Natural killer cell (primary cell): ENCODE data around the gene SLC17A8. TPM values are rescaled to one million over a fixed set of nuclear protein-coding genes. Genes with fewer than 3 reads are reported as not detected.
"Not testable (repeated sequence)": the region's sequence is repeated elsewhere in the genome, so short reads cannot be mapped to it uniquely, and the experiment has no call there.

Experiments used
- ATAC-seq, 3 donors: fragments of 150-1000 bp in 2 of 3; fragments of 200-7000 bp in 1 of 3; cut with Tn5 transposase; 1 replicate in 1 of 3; 2 replicates in 2 of 3; pipeline ENCODE4 v1.10.0; 2021; ENCODE audit warnings: mild to moderate bottlenecking in 2 of 3, moderate library complexity in 2 of 3
- DNase-seq, 2 donors: peaks; one replicate each; pipeline versions ENCODE4 v3.0.0 to v3.0.0-alpha.2; 2013 to 2021; ENCODE audit warnings: mixed read lengths in 1 of 2
- H3K27ac ChIP-seq: one replicate; pipeline ENCODE4 v1.5.1; 2013; ENCODE audit warnings: mild to moderate bottlenecking, low read length
- H3K27me3 ChIP-seq: one replicate; pipeline ENCODE4 v1.6.1; 2013; ENCODE audit warnings: low read length; ENCODE audit not compliant: control insufficient read depth, insufficient read depth
- H3K36me3 ChIP-seq: one replicate; pipeline ENCODE4 v1.6.1; 2013; ENCODE audit warnings: low read length; ENCODE audit not compliant: control insufficient read depth, insufficient read depth
- H3K4me1 ChIP-seq: one replicate; pipeline ENCODE4 v1.6.1; 2013; ENCODE audit warnings: low read length; ENCODE audit not compliant: control insufficient read depth, insufficient read depth
- H3K4me3 ChIP-seq: one replicate; pipeline ENCODE4 v1.5.1; 2013; ENCODE audit warnings: low read length
- H3K9me3 ChIP-seq: one replicate; pipeline ENCODE4 v1.6.1; 2013; ENCODE audit warnings: low read length; ENCODE audit not compliant: control insufficient read depth, insufficient read depth
- H3K27ac Mint-ChIP-seq, 2 donors: one replicate each; pipeline ENCODE4 v1.8.0; 2022; ENCODE audit warnings: mild to moderate bottlenecking in 2 of 2, mixed read lengths in 2 of 2, moderate library complexity in 1 of 2
- H3K27me3 Mint-ChIP-seq, 2 donors: one replicate each; pipeline ENCODE4 v1.8.0; 2022; ENCODE audit warnings: low read depth in 2 of 2, mixed read lengths in 2 of 2
- H3K36me3 Mint-ChIP-seq: one replicate; pipeline ENCODE4 v1.8.0; 2022; ENCODE audit warnings: mixed read lengths
- H3K4me1 Mint-ChIP-seq, 2 donors: one replicate each; pipeline ENCODE4 v1.8.0; 2022; ENCODE audit warnings: mixed read lengths in 2 of 2
- H3K4me3 Mint-ChIP-seq: one replicate; pipeline ENCODE4 v1.8.0; 2022; ENCODE audit warnings: mild to moderate bottlenecking, moderate library complexity, mixed read lengths
- H3K9me3 Mint-ChIP-seq, 2 donors: one replicate each; pipeline ENCODE4 v1.8.0; 2022; ENCODE audit warnings: mixed read lengths in 2 of 2
- WGBS: methylation state at CpG from one replicate; pipeline ENCODE4 v1.1.7; 2013; ENCODE audit warnings: missing lambda C conversion rate; ENCODE audit not compliant: insufficient coverage; 5-methylcytosine and 5-hydroxymethylcytosine counted together
- intact Hi-C: fragments of 100-400 bp; cut with micrococcal nuclease; formaldehyde crosslinking; loops from one replicate; pipeline ENCODE4 v1.14.2; 2022
- total RNA-seq, 4 donors: library from RNA; stranded (reverse); fragments of 120-200 nt in 1 of 4; gene quantifications; one replicate each; pipeline versions ENCODE4 v1.2.3 to v1.2.4, GENCODE V29; 2013 to 2022
- TF ChIP-seq, protein P1 (sequence below): fragments of 200-600 bp; IDR thresholded peaks from one replicate; pipeline ENCODE4 v1.8.0; 2022; ENCODE audit warnings: antibody characterized with exemption

SLC17A8 gene
- total RNA-seq, 3 donors from 2014 or later (not counting 1 experiment from before 2014, with no cell fraction given) = not detected

DNA sequence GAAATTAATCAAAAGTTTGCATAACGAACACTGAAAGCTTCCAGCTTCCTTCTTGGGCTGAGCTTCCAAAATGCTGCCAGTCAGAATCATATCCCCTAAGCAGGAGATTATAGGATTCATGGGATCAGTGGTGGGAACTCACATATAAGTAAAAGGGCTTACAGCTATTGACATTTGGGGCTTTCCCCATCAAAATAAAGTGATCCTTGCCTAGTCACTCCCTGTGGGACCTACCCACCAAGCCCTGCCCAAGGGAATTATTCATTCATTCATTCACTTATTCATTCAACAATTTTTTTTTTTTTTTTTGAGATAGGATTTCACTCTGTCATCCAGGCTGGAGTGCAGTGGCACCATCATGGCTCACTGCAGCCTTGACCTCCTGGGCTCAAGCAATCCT lies 69.3 kb downstream of the SLC17A8 start:
- peaks cover 4 to 11% of the 10 kb centered on the region in 2 donors for H3K9me3 Mint-ChIP-seq
- H3K27ac Mint-ChIP-seq = no peak overlapping the region
- H3K4me1 Mint-ChIP-seq = no peaks in the 10 kb centered on the region

DNA sequence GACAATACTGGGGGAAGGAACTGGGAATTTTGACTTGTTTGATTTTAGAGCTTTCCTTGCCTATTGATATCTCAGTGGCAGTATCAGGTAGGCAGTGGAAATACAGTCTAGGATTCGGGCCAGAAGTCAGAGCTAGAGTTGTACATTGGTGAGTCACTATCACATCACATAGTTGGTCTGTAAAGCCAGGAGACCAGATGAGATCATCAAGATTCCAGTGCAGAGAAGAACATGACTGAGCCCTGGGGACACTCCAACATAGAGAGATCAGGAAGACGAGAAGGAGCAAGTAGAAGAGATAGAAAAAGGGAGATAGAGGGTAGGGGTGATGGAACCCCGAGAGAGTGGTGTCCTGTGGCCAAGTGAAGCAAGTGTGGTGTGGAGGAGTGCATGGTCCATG lies 70.2 kb downstream of the SLC17A8 start:
- 71% methylated on average over 3 of the region's 3 CpGs for WGBS
- TF ChIP-seq, protein P1, sequence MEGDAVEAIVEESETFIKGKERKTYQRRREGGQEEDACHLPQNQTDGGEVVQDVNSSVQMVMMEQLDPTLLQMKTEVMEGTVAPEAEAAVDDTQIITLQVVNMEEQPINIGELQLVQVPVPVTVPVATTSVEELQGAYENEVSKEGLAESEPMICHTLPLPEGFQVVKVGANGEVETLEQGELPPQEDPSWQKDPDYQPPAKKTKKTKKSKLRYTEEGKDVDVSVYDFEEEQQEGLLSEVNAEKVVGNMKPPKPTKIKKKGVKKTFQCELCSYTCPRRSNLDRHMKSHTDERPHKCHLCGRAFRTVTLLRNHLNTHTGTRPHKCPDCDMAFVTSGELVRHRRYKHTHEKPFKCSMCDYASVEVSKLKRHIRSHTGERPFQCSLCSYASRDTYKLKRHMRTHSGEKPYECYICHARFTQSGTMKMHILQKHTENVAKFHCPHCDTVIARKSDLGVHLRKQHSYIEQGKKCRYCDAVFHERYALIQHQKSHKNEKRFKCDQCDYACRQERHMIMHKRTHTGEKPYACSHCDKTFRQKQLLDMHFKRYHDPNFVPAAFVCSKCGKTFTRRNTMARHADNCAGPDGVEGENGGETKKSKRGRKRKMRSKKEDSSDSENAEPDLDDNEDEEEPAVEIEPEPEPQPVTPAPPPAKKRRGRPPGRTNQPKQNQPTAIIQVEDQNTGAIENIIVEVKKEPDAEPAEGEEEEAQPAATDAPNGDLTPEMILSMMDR = no peak
- Mint-ChIP-seq H3K27ac (no peak overlapping the region), H3K9me3 (peaks cover 4 to 11% of the 10 kb centered on the region in 2 donors), H3K27me3 (no peaks in the 10 kb centered on the region), H3K4me3 (no peak overlapping the region), H3K4me1 (no peaks in the 10 kb centered on the region), H3K36me3 (no peaks in the 10 kb centered on the region)
- no peak overlapping the region for H3K27ac ChIP-seq
- intact Hi-C loops = no loop called here
- H3K27me3 ChIP-seq = no peaks in the 10 kb centered on the region
- no peaks in the 10 kb centered on the region for H3K4me1 ChIP-seq
- no peak for DNase-seq
- ATAC-seq = no peak
- H3K9me3 ChIP-seq = no peaks in the 10 kb centered on the region
- no peaks in the 10 kb centered on the region for H3K36me3 ChIP-seq
- H3K4me3 ChIP-seq = no peak overlapping the region

More for the DNA sequence above, 69.3 kb downstream of the SLC17A8 start:
- Histone ChIP-seq H3K4me1 (no peaks in the 10 kb centered on the region), H3K27me3 (no peaks in the 10 kb centered on the region), H3K9me3 (no peaks in the 10 kb centered on the region), H3K36me3 (no peaks in the 10 kb centered on the region), H3K27ac (no peak overlapping the region), H3K4me3 (no peak overlapping the region)
- Mint-ChIP-seq H3K4me3 (no peak overlapping the region), H3K27me3 (no peaks in the 10 kb centered on the region), H3K36me3 (no peaks in the 10 kb centered on the region)
- ATAC-seq (no peak), DNase-seq (no peak)
- no CpG with 5 or more reads among the region's 1 CpG for WGBS
- intact Hi-C loops = no loop called here
- TF ChIP-seq, protein P1 = no peak

DNA sequence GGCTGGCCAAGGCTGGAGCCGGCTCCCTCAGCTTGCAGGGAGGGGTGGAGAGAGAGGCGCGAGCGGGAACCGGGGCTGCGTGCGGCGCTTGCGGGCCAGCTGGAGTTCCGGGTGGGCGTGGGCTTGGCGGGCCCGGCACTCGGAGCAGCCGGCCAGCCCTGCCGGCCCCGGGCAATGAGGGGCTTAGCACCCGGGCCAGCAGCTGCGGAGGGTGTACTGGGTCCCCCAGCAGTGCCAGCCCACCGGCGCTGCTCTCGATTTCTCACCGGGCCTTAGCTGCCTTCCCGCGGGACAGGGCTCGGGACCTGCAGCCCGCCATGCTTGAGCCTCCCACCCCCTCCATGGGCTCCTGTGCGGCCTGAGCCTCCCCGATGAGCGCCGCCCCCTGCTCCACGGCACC lies 73.4 kb downstream of the SLC17A8 start:
- DNase-seq, H3K36me3 Mint-ChIP-seq, H3K27ac Mint-ChIP-seq, H3K27ac ChIP-seq, H3K4me1 ChIP-seq, H3K9me3 ChIP-seq, intact Hi-C loops, H3K36me3 ChIP-seq, H3K9me3 Mint-ChIP-seq, H3K27me3 ChIP-seq, H3K4me3 Mint-ChIP-seq, H3K27me3 Mint-ChIP-seq, H3K4me1 Mint-ChIP-seq, H3K4me3 ChIP-seq, ATAC-seq: not testable (repeated sequence)
- WGBS = 97% methylated on average over 32 of the region's 32 CpGs

DNA sequence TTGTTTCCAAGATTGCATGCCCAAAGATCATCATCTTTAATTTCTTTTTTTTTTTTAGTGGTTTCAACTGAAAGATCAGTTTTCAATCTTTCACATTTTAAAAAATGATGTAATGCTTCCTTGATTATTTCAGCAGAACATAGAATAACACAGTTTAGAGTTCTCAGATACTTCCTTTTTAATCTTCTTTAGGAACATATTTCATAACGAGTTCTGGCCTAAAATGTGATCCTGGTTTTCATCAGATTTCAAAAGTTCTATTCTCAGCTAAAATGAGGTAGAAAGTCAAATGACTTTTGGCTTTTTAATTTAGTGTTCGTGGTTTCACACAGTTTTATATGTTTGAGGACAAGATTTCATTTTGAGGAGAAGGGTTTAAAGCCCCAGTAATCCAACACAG lies 76.8 kb downstream of the SLC17A8 start:
- intact Hi-C loops = no loop called here
- H3K4me1 Mint-ChIP-seq = no peaks in the 10 kb centered on the region
- peaks cover 0 to 3% of the 10 kb centered on the region in 2 donors for H3K27me3 Mint-ChIP-seq
- no peak overlapping the region for H3K4me3 ChIP-seq
- no peaks in the 10 kb centered on the region for H3K9me3 ChIP-seq
- TF ChIP-seq, protein P1 = no peak
- H3K27ac Mint-ChIP-seq = no peak overlapping the region
- peaks cover 3% of the 10 kb centered on the region in 2 donors for H3K9me3 Mint-ChIP-seq
- H3K27me3 ChIP-seq = no peaks in the 10 kb centered on the region
- ATAC-seq (no peak), DNase-seq (no peak)
- WGBS = 33% methylated on average over 2 of the region's 2 CpGs
- no peaks in the 10 kb centered on the region for H3K36me3 ChIP-seq
- H3K36me3 Mint-ChIP-seq = no peaks in the 10 kb centered on the region
- H3K4me3 Mint-ChIP-seq = no peak overlapping the region
- no peak overlapping the region for H3K27ac ChIP-seq
- no peaks in the 10 kb centered on the region for H3K4me1 ChIP-seq
